SHP77 treated with DMSO at 0.1 percent for 48 hours (cell line): ENCODE measurements around the gene WDTC1.
"Not testable (repeated sequence)": the region's sequence is repeated elsewhere in the genome, so short reads cannot be mapped to it uniquely, and the experiment has no call there.

Source experiments
- DNase-seq: peaks from one replicate; lab custom pipeline; 2025; lab: John Stamatoyannopoulos, UW

Gene WDTC1

DNA sequence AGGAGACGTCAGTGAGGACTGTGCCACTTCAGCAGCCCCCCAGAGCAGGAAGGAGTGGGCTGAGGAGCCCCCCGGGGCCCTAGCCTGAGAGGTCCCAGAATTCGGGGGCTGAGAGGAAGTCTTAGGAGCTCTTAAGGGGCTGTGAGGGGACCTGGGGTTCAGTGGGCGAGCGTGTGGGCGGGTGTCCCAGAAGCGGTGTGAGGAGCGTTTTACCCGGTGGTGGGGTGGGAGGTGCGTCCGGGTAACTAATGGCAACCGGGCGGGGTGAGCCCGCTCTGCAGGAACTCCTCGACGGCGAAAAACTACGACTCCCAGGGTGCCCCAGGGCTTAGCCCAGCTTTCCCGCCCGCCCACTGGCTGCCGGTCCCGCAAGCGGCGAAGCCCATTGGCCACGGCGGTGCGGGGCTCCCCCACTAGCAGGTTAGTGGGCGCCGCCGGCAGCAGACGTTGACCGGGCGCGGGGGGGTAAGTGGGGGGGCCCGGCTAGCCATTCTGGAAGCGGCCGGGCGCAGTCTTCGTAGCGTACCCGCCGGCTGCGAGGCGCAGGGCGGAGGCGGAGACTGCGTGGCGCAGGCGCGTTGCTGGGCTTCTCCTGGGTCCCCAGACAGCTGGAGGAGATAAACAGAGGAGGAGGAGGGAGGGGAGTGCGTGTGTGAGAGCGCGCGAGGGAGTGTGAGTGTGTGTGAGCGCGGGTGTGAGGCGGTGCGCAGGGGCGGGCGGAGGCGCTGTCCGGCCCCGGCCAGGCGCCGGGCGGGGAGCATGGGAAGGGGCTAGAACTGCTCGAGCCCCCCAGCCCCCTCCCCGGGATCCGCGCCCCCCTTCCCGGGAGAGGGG lies at the start of gene WDTC1:
Gene WDTC1, plus strand, starts transcription at position 584 of the 834 bp plus-strand sequence. CDS start 26,423 bp downstream, outside the sequence.
- DNase-seq = peak; percentile 85

DNA sequence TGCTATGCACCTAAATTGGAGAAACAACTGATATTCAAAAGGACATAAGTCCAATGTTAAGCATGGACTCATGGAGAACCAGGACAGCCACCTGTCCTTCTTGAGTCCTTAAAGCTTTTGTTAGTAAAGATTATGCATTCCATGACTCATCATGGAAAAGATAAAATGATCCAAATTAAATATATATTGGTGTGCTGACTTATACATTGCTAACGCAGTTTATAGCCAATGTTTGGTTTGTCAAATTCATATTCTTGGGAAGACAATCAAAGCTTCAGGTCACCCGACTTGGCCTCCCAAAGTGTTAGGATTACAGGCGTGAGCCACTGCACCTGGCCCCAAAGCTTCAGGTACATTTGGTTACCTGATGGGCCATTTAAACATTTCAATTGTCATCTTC lies 49.8 kb upstream of the WDTC1 start:
- not testable (repeated sequence) for DNase-seq

- no peak for DNase-seq
These were observed 42.3 kb upstream of the WDTC1 start for GRCh38 chr1:27192039-27192529.

DNA sequence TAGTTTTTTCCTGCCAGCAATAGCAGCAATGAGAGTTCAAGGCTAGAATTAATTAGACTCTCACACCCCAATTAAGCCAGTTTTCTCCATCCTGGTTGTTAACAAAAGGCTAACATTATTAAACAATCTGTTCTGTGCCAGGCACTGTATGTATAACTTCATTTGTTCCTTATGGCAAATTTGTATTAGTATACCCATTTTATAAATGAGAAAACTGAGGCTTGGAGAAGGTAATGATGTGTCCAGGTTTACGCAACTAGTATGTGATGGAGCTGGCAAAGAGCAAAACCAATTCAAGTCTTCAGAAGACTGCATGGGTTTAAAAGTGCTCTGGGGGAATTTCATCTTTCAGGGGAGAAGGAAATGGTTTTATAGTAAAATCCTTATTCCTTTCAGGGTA lies 41.2 kb upstream of the WDTC1 start:
- DNase-seq = no peak

DNA sequence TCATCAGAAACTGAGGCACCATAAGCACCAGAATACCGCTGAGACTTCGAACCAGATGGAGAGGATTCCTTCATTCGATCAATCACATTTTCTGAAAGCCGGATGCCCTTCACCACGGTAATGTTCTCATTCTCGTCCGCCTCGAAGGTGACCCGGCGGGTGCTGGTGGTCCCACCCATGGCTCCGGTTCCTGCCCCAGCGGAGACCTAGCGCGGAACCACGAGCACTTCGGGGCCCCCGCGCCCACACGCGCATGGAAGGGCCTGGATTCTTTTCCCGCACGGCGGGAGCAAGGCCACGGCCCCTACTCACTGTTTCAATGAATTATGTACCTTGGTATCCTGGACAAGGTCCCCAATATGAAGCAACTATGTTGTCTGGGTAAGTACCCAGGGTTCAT lies 33.1 kb upstream of the WDTC1 start:
- no peak for DNase-seq

DNA sequence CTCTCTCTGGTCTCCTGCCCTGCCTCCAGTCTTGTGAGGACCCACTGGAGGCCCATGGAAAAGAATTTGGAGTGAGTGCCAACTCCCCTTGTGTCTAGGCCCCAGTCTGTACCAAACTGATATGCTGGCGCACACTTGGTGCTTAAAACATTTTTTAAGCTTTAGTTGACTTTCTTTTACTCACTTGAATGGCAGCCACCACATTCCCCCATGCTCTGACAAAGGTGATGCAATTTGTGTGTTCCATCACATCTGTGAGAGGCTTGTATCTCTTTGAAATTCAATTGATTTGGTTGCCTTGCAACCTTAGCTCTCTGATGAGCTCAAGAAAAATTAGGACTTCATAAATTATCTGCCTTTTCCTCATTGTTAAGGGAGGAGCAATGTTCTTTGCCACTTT lies 30.5 kb upstream of the WDTC1 start:
- DNase-seq = no peak

GRCh38 chr1:27207238-27207637 lies 27.2 kb upstream of the WDTC1 start:
- not testable (repeated sequence) for DNase-seq

DNA sequence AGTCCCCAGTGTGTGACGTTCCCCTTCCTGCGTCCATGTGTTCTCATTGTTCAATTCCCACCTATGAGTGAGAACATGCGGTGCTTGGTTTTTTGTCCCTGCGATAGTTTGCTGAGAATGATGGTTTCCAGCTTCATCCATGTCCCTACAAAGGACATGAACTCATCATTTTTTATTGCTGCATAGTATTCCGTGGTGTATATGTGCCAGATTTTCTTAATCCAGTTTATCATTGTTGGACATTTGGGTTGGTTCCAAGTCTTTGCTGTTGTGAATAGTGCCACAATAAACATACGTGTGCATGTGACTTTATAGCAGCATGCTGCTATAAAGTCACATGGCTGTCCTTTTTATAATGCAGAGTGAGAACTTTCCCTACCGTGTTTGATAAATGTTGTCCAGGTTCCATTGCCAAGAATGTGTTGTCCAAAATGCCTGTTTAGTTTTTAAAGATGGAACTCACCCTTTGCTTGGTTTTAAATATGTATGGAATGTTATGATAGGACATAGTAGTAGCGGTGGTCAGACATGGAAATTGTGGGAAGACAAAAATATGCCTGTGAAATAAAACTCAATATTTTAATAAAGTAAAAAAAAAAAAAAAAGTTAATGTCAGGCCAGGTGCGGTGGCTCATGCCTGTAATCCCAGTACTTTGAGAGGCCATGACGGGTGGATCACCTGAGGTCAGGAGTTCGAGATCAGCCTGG lies 26.1 kb upstream of the WDTC1 start:
- DNase-seq = not testable (repeated sequence)

DNA sequence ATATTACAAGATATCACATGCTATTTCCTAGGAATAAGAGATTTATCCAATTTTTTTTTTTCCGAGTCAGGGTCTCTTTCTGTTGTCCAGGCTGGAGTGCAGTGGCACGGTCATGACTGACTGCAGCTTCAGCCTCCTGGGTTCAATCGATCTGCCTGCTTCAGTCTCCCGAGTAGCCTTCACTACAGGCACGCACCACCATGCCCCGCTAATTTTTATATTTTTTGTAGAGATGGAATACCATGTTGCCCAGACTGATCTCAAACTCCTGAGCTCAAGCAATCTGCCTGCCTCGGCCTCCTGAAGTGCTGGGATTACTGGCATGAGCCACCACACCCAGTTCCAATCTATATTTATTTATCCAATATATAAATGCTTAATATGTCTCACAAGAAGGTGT lies 18.0 kb upstream of the WDTC1 start:
- no peak for DNase-seq

GRCh38 chr1:27217401-27217800 lies 17.0 kb upstream of the WDTC1 start:
- no peak for DNase-seq

DNA sequence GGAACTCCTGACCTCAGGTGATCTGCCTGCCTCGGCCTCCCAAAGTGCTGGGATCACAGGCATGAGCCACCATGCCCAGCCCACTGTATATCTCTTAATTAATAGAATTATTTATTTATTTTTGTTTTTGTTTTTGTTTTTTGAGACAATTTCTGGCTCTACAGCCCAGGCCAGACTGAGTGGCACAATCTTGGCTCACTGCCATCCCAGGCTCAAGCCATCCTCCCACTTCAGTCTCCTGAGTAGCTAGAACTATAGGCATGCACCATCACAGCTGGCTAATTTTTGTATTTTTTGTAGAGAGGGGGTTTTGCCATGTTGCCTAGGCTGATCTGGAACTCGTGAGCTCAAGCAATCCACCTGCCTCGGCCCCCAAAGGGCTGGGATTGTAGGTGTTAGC lies 15.7 kb upstream of the WDTC1 start:
- DNase-seq = no peak

- DNase-seq = no peak
These were observed 14.3 kb upstream of the WDTC1 start for GRCh38 chr1:27220096-27220495.

DNA sequence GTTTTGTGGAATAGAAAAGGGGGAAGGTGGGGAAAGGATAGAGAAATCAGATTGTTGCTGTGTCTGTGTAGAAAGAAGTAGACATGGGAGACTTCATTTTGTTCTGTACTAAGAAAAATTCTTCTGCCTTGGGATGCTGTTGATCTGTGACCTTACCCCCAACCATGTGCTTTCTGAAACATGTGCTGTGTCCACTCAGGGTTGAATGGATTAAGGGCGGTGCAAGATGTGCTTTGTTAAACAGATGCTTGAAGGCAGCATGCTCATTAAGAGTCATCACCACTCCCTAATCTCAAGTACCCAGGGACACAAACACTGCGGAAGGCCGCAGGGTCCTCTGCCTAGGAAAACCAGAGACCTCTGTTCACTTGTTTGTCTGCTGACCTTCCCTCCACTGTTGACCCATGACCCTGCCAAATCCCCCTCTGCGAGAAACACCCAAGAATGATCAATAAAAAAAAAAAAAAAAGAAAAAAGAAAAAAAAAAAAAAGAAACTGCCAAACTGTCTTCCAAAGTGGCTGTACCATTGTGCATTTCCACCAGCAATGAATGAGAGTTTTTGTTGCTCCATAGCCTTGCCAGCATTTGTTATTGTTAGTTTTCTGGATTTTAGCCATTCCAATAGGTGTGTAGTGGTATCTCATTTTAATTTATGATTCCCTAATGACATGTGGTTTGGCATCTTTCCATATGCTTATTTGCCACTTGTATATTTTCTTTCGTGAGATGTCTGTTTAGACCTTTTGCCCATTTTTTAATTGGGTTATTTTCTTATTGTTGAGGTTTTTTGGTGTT lies 13.5 kb upstream of the WDTC1 start:
- DNase-seq = not testable (repeated sequence)

DNA sequence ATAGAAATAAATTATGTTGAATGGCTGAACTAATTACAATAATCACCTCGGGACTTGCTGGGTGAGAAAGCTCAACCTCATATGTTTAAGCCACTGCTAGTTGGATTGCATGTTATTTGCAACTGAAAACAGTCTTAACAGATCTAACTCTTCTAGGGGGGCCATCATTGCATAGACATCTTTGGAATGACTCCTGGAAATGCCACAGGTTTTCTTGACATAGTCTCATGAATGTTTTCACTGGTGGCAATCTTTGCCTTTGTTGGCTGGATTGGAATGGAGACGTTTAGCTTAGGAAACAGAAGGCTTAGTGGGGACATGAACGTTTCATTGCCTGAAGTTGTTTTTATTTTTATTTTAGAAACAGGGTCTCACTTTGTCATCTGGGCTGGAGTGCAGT lies 8.8 kb upstream of the WDTC1 start:
- DNase-seq = no peak

- no peak for DNase-seq
These were observed 6.7 kb upstream of the WDTC1 start for GRCh38 chr1:27227765-27228164.

GRCh38 chr1:27233667-27234048 lies 774 bp upstream of the WDTC1 start:
- no peak for DNase-seq

GRCh38 chr1:27235827-27236226 lies 1.4 kb downstream of the WDTC1 start:
- no peak for DNase-seq

GRCh38 chr1:27237112-27237511 lies 2.7 kb downstream of the WDTC1 start:
- no peak for DNase-seq

- no peak for DNase-seq
These were observed 3.6 kb downstream of the WDTC1 start for GRCh38 chr1:27238032-27238431.

- no peak for DNase-seq
These were observed 7.2 kb downstream of the WDTC1 start for GRCh38 chr1:27241677-27242076.

DNA sequence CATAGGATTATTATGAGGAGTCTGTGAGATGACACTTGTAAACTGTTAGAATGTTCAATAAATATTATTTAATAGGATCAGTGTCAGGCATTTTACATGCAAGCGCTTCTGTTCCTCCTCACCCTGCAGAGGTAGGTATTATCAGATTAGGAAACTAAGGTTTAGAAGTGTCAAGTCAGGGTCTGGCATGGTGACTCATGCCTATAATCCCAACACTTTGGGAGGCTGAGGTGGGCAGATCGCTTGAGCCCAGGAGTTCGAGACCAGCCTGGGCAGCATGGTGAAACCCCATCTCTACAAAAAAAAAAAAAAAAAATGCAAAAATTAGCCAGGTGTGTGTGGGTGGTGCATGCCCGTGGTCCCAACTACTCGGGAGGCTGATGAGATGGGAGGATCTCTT lies 9.2 kb downstream of the WDTC1 start:
- not testable (repeated sequence) for DNase-seq

GRCh38 chr1:27246194-27246593 lies 11.8 kb downstream of the WDTC1 start:
- DNase-seq = no peak
